K562 (cell line): ENCODE results near the gene SNX25. TPM values are rescaled to one million over a fixed set of nuclear protein-coding genes. Genes with fewer than 3 reads are reported as not detected.

Experiments
- ATAC-seq: fragments of 200-7000 bp; cut with Tn5 transposase; 3 replicates; pipeline ENCODE4 v1.9.1; 2020; ENCODE audit warnings: moderate library complexity
- BruUV-seq: library from RNA; stranded (reverse); fragments of 400-500 nt; replicated peaks from 2 replicates; lab custom pipeline; 2021; lab: Mats Ljungman, UMichigan
- CTCF ChIA-PET: fragments of 300-600 bp; formaldehyde crosslinking; extraction: SDS; loops from one replicate; lab custom pipeline; 2021; ENCODE audit warnings: low intra/inter-chr PET ratio; lab: Yijun Ruan, JAX
- POLR2A ChIA-PET: fragments of 300-600, 350-650 bp; sonication (Branson Sonifier 250); formaldehyde crosslinking; extraction: SDS; loops from one replicate; lab custom pipeline; 2021; ENCODE audit warnings: antibody characterized with exemption, inconsistent platforms; lab: Yijun Ruan, JAX
- DNase-seq, 4 experiments: peaks; one replicate each; pipeline versions ENCODE4 v3.0.0 to v3.0.0-alpha.2; 2011 to 2018; ENCODE audit warnings: low spot score in 3 of 4, mixed read lengths in 3 of 4; ENCODE audit errors: extremely low read depth in 1 of 4
- FAIRE-seq: peaks from 2 replicates; lab custom pipeline; 2011; peaks lifted over from hg19 to GRCh38; lab: Jason Lieb, UNC
- H2AFZ ChIP-seq: 2 replicates; pipeline ENCODE4 v1.6.0; 2011; ENCODE audit warnings: low read depth, low read length, control low read depth, inconsistent platforms
- H3K27ac ChIP-seq: fragments of 200-600 bp; 3 replicates; pipeline ENCODE4 v1.8.0; 2011; ENCODE audit warnings: low read depth, mild to moderate bottlenecking, control low read depth, inconsistent platforms, low read length, moderate library complexity, mixed read lengths; ENCODE audit errors: extremely low read depth
- H3K27me3 ChIP-seq, 2 experiments: fragments of 300-600 bp in 1 of 2; 2 replicates in 1 of 2; 3 replicates in 1 of 2; pipeline versions ENCODE4 v1.6.0 to v1.8.0; 2011; ENCODE audit warnings: inconsistent platforms in 2 of 2, low read length in 2 of 2, mild to moderate bottlenecking in 1 of 2, mixed read lengths in 1 of 2, moderate library complexity in 1 of 2; ENCODE audit not compliant: control insufficient read depth in 2 of 2, insufficient read depth in 2 of 2
- H3K36me3 ChIP-seq: fragments of 300-600 bp; 3 replicates; pipeline ENCODE4 v1.8.0; 2011; ENCODE audit warnings: mild to moderate bottlenecking, low read length, inconsistent platforms; ENCODE audit not compliant: control insufficient read depth, insufficient read depth
- H3K4me1 ChIP-seq, 2 experiments: fragments of 200-600 bp in 1 of 2; replicated peaks in 1 of 2; 2 replicates in 1 of 2; 3 replicates in 1 of 2; pipeline versions ENCODE4 v1.5.1 to v1.8.0; 2011; ENCODE audit warnings: inconsistent platforms in 2 of 2, low read length in 2 of 2, mild to moderate bottlenecking in 1 of 2, mixed read lengths in 1 of 2, moderate library complexity in 1 of 2; ENCODE audit not compliant: control insufficient read depth in 2 of 2, insufficient read depth in 2 of 2
- H3K4me2 ChIP-seq: 2 replicates; pipeline ENCODE4 v1.6.1; 2011; ENCODE audit warnings: low read length, control low read depth, inconsistent platforms, mixed read lengths; ENCODE audit not compliant: insufficient read depth
- H3K4me3 ChIP-seq: fragments of 200-600 bp; sonication (generic), shearing (Covaris generic); 2 replicates; pipeline ENCODE4 v1.5.1; 2016; ENCODE audit warnings: control low read depth, inconsistent platforms
- H3K79me2 ChIP-seq: fragments of 200-600 bp; 3 replicates; pipeline ENCODE4 v1.8.0; 2011; ENCODE audit warnings: low read length, inconsistent platforms; ENCODE audit not compliant: control insufficient read depth, insufficient read depth
- H3K9ac ChIP-seq, 2 experiments: 2 replicates each; pipeline versions ENCODE4 v1.6.0 to v1.6.1; 2011; ENCODE audit warnings: low read depth in 2 of 2, low read length in 2 of 2, control low read depth in 1 of 2, inconsistent platforms in 1 of 2, mild to moderate bottlenecking in 1 of 2, mixed read lengths in 1 of 2; ENCODE audit not compliant: insufficient read depth in 1 of 2
- H3K9me1 ChIP-seq: one replicate; pipeline ENCODE4 v1.6.0; 2011; ENCODE audit warnings: inconsistent platforms, mild to moderate bottlenecking, low read length, moderate library complexity; ENCODE audit not compliant: control insufficient read depth, insufficient read depth
- H3K9me3 ChIP-seq: replicated peaks from 2 replicates; pipeline ENCODE4 v1.5.1; 2011; ENCODE audit warnings: low read depth, low read length, inconsistent platforms; ENCODE audit not compliant: control insufficient read depth, insufficient read depth
- H4K20me1 ChIP-seq: replicated peaks from 2 replicates; pipeline ENCODE4 v1.6.1; 2011; ENCODE audit warnings: low read length, inconsistent platforms, mixed read lengths; ENCODE audit not compliant: control insufficient read depth, insufficient read depth
- CEBPB ChIP-seq: fragments of 450-650 bp; IDR thresholded peaks from 2 replicates; pipeline ENCODE4 v1.6.1; 2016; ENCODE audit warnings: missing genetic modification characterization, missing compliant biosample characterization
- FOXP1 ChIP-seq: sonication (generic); formaldehyde crosslinking; IDR thresholded peaks from 2 replicates; pipeline ENCODE4 v1.8.0; 2022; ENCODE audit warnings: mild to moderate bottlenecking, missing genetic modification reagents
- HNRNPL ChIP-seq: fragments of 200-400 bp; formaldehyde crosslinking; IDR thresholded peaks from 2 replicates; pipeline ENCODE4 v1.6.1; 2017; ENCODE audit warnings: low read depth, mild to moderate bottlenecking, low read length
- MIER1 ChIP-seq: fragments of 450-650 bp; IDR thresholded peaks from 2 replicates; pipeline ENCODE4 v1.6.1; 2016; ENCODE audit warnings: antibody characterized with exemption, mild to moderate bottlenecking, low read depth
- SMAD2 ChIP-seq: fragments of 150-350 bp; IDR thresholded peaks from 2 replicates; pipeline ENCODE4 v1.6.1; 2014; ENCODE audit warnings: low read depth, mild to moderate bottlenecking, low read length
- TGIF2 ChIP-seq: sonication (generic); formaldehyde crosslinking; IDR thresholded peaks from 2 replicates; pipeline ENCODE4 v1.8.1; 2022; ENCODE audit warnings: mild to moderate bottlenecking, missing genetic modification reagents, moderate library complexity
- TRIM24 ChIP-seq, 2 experiments: fragments of 450-650 bp; IDR thresholded peaks; 2 replicates each; pipeline ENCODE4 v1.6.1; 2016
- ZFX ChIP-seq: sonication (generic); formaldehyde crosslinking; IDR thresholded peaks from 2 replicates; pipeline ENCODE4 v1.8.0; 2022; ENCODE audit warnings: mild to moderate bottlenecking, missing genetic modification reagents, moderate library complexity
- WGBS: fragments of 100-300 bp; shearing (Covaris generic); methylation state at CpG from one replicate; pipeline ENCODE4 v1.1.6; 2016; ENCODE audit warnings: low coverage, mixed read lengths; ENCODE audit not compliant: insufficient coverage; ENCODE audit errors: missing lambda C conversion rate; 5-methylcytosine and 5-hydroxymethylcytosine counted together
- in situ Hi-C: fragments of 300-500 bp; cut with MboI; formaldehyde crosslinking; loops from 4 replicates; pipeline ENCODE4 v1.15.0; 2018; ENCODE audit warnings: inconsistent platforms, mixed read lengths
- intact Hi-C: fragments of 100-400 bp; cut with micrococcal nuclease; formaldehyde crosslinking; loops from 2 replicates; pipeline ENCODE4 v1.14.2; 2022
- polyA plus RNA-seq, 8 experiments: library from polyadenylated mRNA; depleted of rRNA in 4 of 8; stranded (reverse) in 5 of 8; unstranded in 3 of 8; fragments of >200 nt; fragmentation: Nextera tagmentation in 2 of 8; fragmentation: Illumina TruSeq in 1 of 8; extraction: Ambion mirVana in 2 of 8; extraction: Trizol in 1 of 8; gene quantifications; 2 replicates each; pipeline versions ENCODE4 v1.2.1 to v1.2.3, GENCODE V29; 2011 to 2014; ENCODE audit warnings: inconsistent platforms in 1 of 8, missing spikeins in 1 of 8
- total RNA-seq, 7 experiments: library from RNA; depleted of rRNA in 6 of 7; stranded (reverse); fragments of >200 nt in 6 of 7; fragmentation: Illumina TruSeq in 2 of 7; extraction: Trizol in 2 of 7; gene quantifications; 2 replicates each; pipeline versions ENCODE4 v1.2.1 to v1.2.3, GENCODE V29; 2011 to 2021; ENCODE audit warnings: low replicate concordance in 1 of 7
- TF ChIP-seq, protein P1 (sequence below): IDR thresholded peaks from 2 replicates; pipeline ENCODE4 v1.6.1; 2011; ENCODE audit warnings: borderline replicate concordance, low read depth, mild to moderate bottlenecking, moderate library complexity, low read length; ENCODE audit not compliant: insufficient read depth, poor library complexity, severe bottlenecking

Gene SNX25
- total and polyA plus RNA-seq, 9 of the 15 experiments (the other 6 are each of a cell fraction or from before 2014, with no cell fraction given) = 2.5 to 23.4 (median 13.3) TPM

GRCh38 chr4:185238215-185238681 lies 28.9 kb downstream of the SNX25 start:
- POLR2A ChIA-PET = no interaction called here
- Histone ChIP-seq H2AFZ (no peak overlapping the region), H3K27ac (no peak overlapping the region), H3K4me3 (no peak overlapping the region), H3K9me1 (no peaks in the 10 kb centered on the region), H3K27me3 (no peaks in the 10 kb centered on the region), H3K79me2 (peaks cover 3% of the 10 kb centered on the region; the same call in 2 of the 3 replicates), H3K9ac (no peak overlapping the region), H3K36me3 (no peaks in the 10 kb centered on the region), H3K9me3 (0 out of 2 replicates have a peak, but pooled peaks cover 1% of the 10 kb centered on the region), H3K4me2 (no peak overlapping the region), H3K4me1 (peaks cover 4 to 7% of the 10 kb centered on the region in 2 experiments; a peak in 4 of 5 replicates), H4K20me1 (peaks cover 3% of the 10 kb centered on the region; the same call in 1 of the 2 replicates)
- CTCF ChIA-PET = no interaction called here
- no TSS peak for BruUV-seq
- DNase-seq (no peak), ATAC-seq (no peak), FAIRE-seq (no peak)
- 83% methylated on average over 5 of the region's 5 CpGs for WGBS
- TF ChIP-seq FOXP1 = no peak
- no peak for TF ChIP-seq HNRNPL
- TF ChIP-seq TRIM24 (IDR thresholded peaks at IDR 0.05) = no peak
- TF ChIP-seq, protein P1, sequence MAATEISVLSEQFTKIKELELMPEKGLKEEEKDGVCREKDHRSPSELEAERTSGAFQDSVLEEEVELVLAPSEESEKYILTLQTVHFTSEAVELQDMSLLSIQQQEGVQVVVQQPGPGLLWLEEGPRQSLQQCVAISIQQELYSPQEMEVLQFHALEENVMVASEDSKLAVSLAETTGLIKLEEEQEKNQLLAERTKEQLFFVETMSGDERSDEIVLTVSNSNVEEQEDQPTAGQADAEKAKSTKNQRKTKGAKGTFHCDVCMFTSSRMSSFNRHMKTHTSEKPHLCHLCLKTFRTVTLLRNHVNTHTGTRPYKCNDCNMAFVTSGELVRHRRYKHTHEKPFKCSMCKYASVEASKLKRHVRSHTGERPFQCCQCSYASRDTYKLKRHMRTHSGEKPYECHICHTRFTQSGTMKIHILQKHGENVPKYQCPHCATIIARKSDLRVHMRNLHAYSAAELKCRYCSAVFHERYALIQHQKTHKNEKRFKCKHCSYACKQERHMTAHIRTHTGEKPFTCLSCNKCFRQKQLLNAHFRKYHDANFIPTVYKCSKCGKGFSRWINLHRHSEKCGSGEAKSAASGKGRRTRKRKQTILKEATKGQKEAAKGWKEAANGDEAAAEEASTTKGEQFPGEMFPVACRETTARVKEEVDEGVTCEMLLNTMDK = no peak
- no peak for TF ChIP-seq MIER1
- TF ChIP-seq SMAD2 = no peak
- no peak for TF ChIP-seq ZFX
- TF ChIP-seq CEBPB (tag) = no peak
- no peak for TF ChIP-seq TGIF2 (CRISPR knock-in tag)
- intact Hi-C loops = no loop called here
- in situ Hi-C loops = no loop called here
